ENCODE data around the gene AFP. TPM values are rescaled to one million over a fixed set of nuclear protein-coding genes. Genes with fewer than 3 reads are reported as not detected.

Gene AFP
- total and polyA plus RNA-seq, 2 of the 8 experiments (the other 6 are each of a cell fraction or from before 2014, with no cell fraction given), result 6.1 to 10.4 TPM

- no peak for TF ChIP-seq GABPA (IDR thresholded peaks at IDR 0.05; ENCODE audit: borderline replicate concordance, insufficient read depth, low read length)
- TF ChIP-seq BCL11A (IDR thresholded peaks at IDR 0.05; ENCODE audit: low read depth in 2 of 2, low read length in 2 of 2), result no peak
- no peak for TF ChIP-seq CHD1 (IDR thresholded peaks at IDR 0.05; ENCODE audit: low read depth, low read length)
Measured at GRCh38 chr4:73435984-73436383, at the start of gene AFP (continued).
